Transverse colon (tissue), 4 donors: ENCODE measurements around the gene DEPDC4. TPM values are rescaled to one million over a fixed set of nuclear protein-coding genes. Genes with fewer than 3 reads are reported as not detected.
"Not testable (repeated sequence)": the region's sequence is repeated elsewhere in the genome, so short reads cannot be mapped to it uniquely, and the experiment has no call there.

Experiments used
- DNase-seq: peaks from one replicate; pipeline ENCODE4 v3.0.0-alpha.2; 2019
- H3K27ac ChIP-seq, 4 donors: fragments of 200-600 bp; sonication (generic); 2 replicates each; pipeline ENCODE4 v1.5.1; 2016 to 2018; ENCODE audit warnings: inconsistent platforms in 4 of 4
- H3K27me3 ChIP-seq: fragments of 200-600 bp; sonication (generic); 2 replicates; pipeline ENCODE4 v1.5.1; 2017; ENCODE audit warnings: inconsistent platforms
- H3K36me3 ChIP-seq, 4 donors: fragments of 200-600 bp; sonication (generic); 2 replicates each; pipeline ENCODE4 v1.5.1; 2017 to 2019; ENCODE audit warnings: inconsistent platforms in 4 of 4
- H3K4me1 ChIP-seq, 4 donors: fragments of 200-600 bp; sonication (generic); 2 replicates each; pipeline ENCODE4 v1.5.1; 2017 to 2020; ENCODE audit warnings: inconsistent platforms in 4 of 4
- H3K4me3 ChIP-seq, 4 donors: fragments of 200-600 bp; sonication (generic); 1 replicate in 1 of 4; 2 replicates in 3 of 4; pipeline versions ENCODE4 v1.5.1 to v1.6.1; 2017 to 2019; ENCODE audit warnings: inconsistent platforms in 4 of 4
- H3K9me3 ChIP-seq, 2 donors: fragments of 200-600 bp; sonication (generic); 2 replicates each; pipeline ENCODE4 v1.5.1; 2017 to 2019; ENCODE audit warnings: inconsistent platforms in 2 of 2
- EP300 ChIP-seq: sonication (generic); formaldehyde crosslinking; IDR thresholded peaks from one replicate; pipeline ENCODE4 v1.6.1; 2017; ENCODE audit warnings: antibody characterized with exemption, low read depth
- POLR2A ChIP-seq: fragments of 450-650 bp; IDR thresholded peaks from one replicate; pipeline ENCODE4 v1.6.1; 2016; ENCODE audit warnings: antibody characterized with exemption, mild to moderate bottlenecking, moderate library complexity
- POLR2AphosphoS5 ChIP-seq, 3 donors: sonication (generic); formaldehyde crosslinking; IDR thresholded peaks; one replicate each; pipeline ENCODE4 v1.6.1; 2016; ENCODE audit warnings: antibody characterized with exemption in 3 of 3
- WGBS, 2 donors: methylation state at CpG; one replicate each; pipeline ENCODE4 v1.1.5; 2018; ENCODE audit warnings: low coverage in 1 of 2; 5-methylcytosine and 5-hydroxymethylcytosine counted together
- in situ Hi-C, 4 donors: fragments of 200-750 bp; cut with MboI; loops; one replicate each; pipeline versions ENCODE4 v1.15.0 to v1.15.1; 2017; ENCODE audit warnings: low sequenced_read_pairs in 3 of 4, low pct_ligation_motif_present in 1 of 4, low pct_unique_long_range_greater_than_20kb in 1 of 4
- intact Hi-C: fragments of 100-400 bp; cut with DNase I; formaldehyde crosslinking; loops from one replicate; pipeline ENCODE4 v1.15.1; 2023; ENCODE audit warnings: low total_unique reads
- total RNA-seq, 4 donors: library from RNA; depleted of rRNA; stranded (reverse); fragments of >200 nt; gene quantifications; one replicate each; pipeline ENCODE4 v1.1.0, GENCODE V29; 2016
- TF ChIP-seq, protein P1 (sequence below), 5 experiments: fragments of 200-600 bp in 3 of 5; fragments of 450-650 bp in 2 of 5; sonication (generic) in 3 of 5; IDR thresholded peaks; 1 replicate in 2 of 5; 2 replicates in 3 of 5; pipeline ENCODE4 v1.5.1; 2016 to 2017; ENCODE audit warnings: antibody characterized with exemption in 5 of 5, inconsistent platforms in 3 of 5, mild to moderate bottlenecking in 2 of 5, moderate library complexity in 1 of 5

DEPDC4 gene
- total RNA-seq, 4 donors from 2014 or later: 0.55 to 1.00 (median 0.95) TPM; not detected in 1

- Histone ChIP-seq H3K9me3 (no peaks in the 10 kb centered on the region), H3K27me3 (no peaks in the 10 kb centered on the region), H3K4me1 (peaks cover 0 to 6% (median 0%) of the 10 kb centered on the region in 4 donors), H3K36me3 (no peaks in the 10 kb centered on the region), H3K27ac (no peak overlapping the region), H3K4me3 (no peak overlapping the region)
- in situ Hi-C loops: loop anchor here (10.0 to 25.0 kb wide), 3 partner anchors 315 to 498 kb away; partner anchors contain the start of gene GAS2L3 (in 1 of the 4)
- DNase-seq: no peak
- TF ChIP-seq POLR2AphosphoS5 (IDR thresholded peaks at IDR 0.05) (no peak), EP300 (no peak), POLR2A (no peak)
- TF ChIP-seq, protein P1, sequence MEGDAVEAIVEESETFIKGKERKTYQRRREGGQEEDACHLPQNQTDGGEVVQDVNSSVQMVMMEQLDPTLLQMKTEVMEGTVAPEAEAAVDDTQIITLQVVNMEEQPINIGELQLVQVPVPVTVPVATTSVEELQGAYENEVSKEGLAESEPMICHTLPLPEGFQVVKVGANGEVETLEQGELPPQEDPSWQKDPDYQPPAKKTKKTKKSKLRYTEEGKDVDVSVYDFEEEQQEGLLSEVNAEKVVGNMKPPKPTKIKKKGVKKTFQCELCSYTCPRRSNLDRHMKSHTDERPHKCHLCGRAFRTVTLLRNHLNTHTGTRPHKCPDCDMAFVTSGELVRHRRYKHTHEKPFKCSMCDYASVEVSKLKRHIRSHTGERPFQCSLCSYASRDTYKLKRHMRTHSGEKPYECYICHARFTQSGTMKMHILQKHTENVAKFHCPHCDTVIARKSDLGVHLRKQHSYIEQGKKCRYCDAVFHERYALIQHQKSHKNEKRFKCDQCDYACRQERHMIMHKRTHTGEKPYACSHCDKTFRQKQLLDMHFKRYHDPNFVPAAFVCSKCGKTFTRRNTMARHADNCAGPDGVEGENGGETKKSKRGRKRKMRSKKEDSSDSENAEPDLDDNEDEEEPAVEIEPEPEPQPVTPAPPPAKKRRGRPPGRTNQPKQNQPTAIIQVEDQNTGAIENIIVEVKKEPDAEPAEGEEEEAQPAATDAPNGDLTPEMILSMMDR (IDR thresholded peaks at IDR 0.05): no peak
- WGBS, 2 donors: 80 to 93% methylated on average over 1 of the region's 1 CpG
- intact Hi-C loops: loop anchor here (10.0 kb wide), 1 partner anchor 315 kb away; no protein-coding TSS in a partner anchor
Observed at GRCh38 chr12:100239589-100239988, 27.3 kb downstream of the DEPDC4 start.

DNA sequence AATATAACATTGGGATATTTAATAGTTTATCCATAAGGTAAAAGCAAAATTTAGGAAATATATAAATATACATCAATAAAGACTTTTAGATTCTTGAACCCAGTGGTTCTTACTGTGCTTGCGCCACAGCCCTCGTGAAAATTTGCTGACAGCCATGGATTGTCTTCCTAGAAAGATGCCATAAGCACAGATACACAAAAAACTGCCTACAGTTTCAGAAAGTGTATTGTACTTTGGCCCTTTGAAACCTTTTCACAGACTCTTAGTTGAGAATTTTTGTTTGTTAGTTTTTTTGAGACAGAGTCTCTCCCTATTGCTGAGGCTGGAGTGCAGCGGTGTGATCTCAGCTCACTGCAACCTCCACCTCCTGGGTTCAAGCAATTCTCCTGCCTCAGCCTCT lies 28.1 kb downstream of the DEPDC4 start:
- Histone ChIP-seq H3K27me3 (no peaks in the 10 kb centered on the region), H3K27ac (no peak overlapping the region), H3K4me1 (peaks cover 0 to 12% (median 0%) of the 10 kb centered on the region in 4 donors), H3K4me3 (no peak overlapping the region), H3K36me3 (no peaks in the 10 kb centered on the region), H3K9me3 (no peaks in the 10 kb centered on the region)
- WGBS, 2 donors: 80 to 97% methylated on average over 3 of the region's 3 CpGs
- no peak for DNase-seq
- in situ Hi-C loops (loop anchor here (10.0 to 25.0 kb wide), 3 partner anchors 316 to 498 kb away; partner anchors contain the start of gene GAS2L3 (in 1 of the 4)), intact Hi-C loops (loop anchor here (10.0 kb wide), 1 partner anchor 316 kb away; no protein-coding TSS in a partner anchor)
- TF ChIP-seq POLR2A (no peak), POLR2AphosphoS5 (IDR thresholded peaks at IDR 0.05) (no peak), EP300 (no peak)
- TF ChIP-seq, protein P1 (IDR thresholded peaks at IDR 0.05): no peak

GRCh38 chr12:100234591-100235304 lies 32.1 kb downstream of the DEPDC4 start:
- Histone ChIP-seq H3K27me3 (no peaks in the 10 kb centered on the region), H3K4me3 (no peak overlapping the region), H3K4me1 (peaks cover 0 to 12% (median 0%) of the 10 kb centered on the region in 4 donors), H3K27ac (peak overlapping the region in 3 of 4 donors; percentile 1 to 31 (median 15)), H3K9me3 (no peaks in the 10 kb centered on the region), H3K36me3 (no peaks in the 10 kb centered on the region)
- WGBS, 2 donors: 28 to 38% methylated on average over 7 of the region's 7 CpGs
- no peak for DNase-seq
- intact Hi-C loops (loop anchor here (10.0 kb wide), 1 partner anchor 320 kb away; no protein-coding TSS in a partner anchor), in situ Hi-C loops (loop anchor here (10.0 to 25.0 kb wide), 3 partner anchors 320 to 503 kb away; partner anchors contain the start of gene GAS2L3 (in 1 of the 4))
- TF ChIP-seq, protein P1 (IDR thresholded peaks at IDR 0.05): peak; percentile 63 to 69 (median 66)
- no peak for TF ChIP-seq POLR2AphosphoS5 (IDR thresholded peaks at IDR 0.05)

DNA sequence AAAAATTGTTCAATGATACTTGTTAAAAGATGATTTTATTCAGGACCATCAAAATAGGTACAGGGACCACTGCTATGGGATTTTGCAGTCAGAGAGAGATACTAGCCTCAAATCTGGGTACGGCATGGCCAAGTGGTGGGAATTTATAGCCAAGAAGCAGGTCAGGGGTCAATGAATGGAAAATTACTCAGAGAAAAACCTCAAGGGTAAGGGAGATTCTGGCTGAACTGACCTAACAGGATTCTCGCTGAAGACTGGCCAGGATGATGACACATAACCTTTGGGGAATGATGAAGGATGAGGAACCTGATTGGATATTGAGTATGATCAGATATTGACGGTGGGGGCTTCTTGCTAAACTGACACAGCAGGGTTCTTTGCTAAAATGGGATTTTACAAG lies 32.7 kb downstream of the DEPDC4 start:
- intact Hi-C loops: loop anchor here (10.0 kb wide), 1 partner anchor 321 kb away; no protein-coding TSS in a partner anchor
- no peaks in the 10 kb centered on the region for H3K27me3 ChIP-seq
- TF ChIP-seq POLR2A (no peak), POLR2AphosphoS5 (IDR thresholded peaks at IDR 0.05) (no peak)
- WGBS, 2 donors: 30 to 41% methylated on average over 3 of the region's 3 CpGs
- DNase-seq: no peak
- no peak overlapping the region for H3K4me3 ChIP-seq
- peak overlapping the region in 3 of 4 donors; percentile 1 to 31 (median 15) for H3K27ac ChIP-seq
- H3K9me3 ChIP-seq: no peaks in the 10 kb centered on the region
- H3K4me1 ChIP-seq: peaks cover 0 to 12% (median 0%) of the 10 kb centered on the region in 4 donors
- in situ Hi-C loops: loop anchor here (10.0 to 25.0 kb wide), 3 partner anchors 321 to 503 kb away; partner anchors contain the start of gene GAS2L3 (in 1 of the 4)
- no peaks in the 10 kb centered on the region for H3K36me3 ChIP-seq

GRCh38 chr12:100231873-100232272 lies 35.0 kb downstream of the DEPDC4 start:
- H3K4me3 ChIP-seq, H3K27ac ChIP-seq, H3K27me3 ChIP-seq, DNase-seq, H3K36me3 ChIP-seq, H3K9me3 ChIP-seq: not testable (repeated sequence)
- 72 to 85% methylated on average over 3 of the region's 3 CpGs for WGBS, 2 donors
- in situ Hi-C loops (loop anchor here (10.0 to 25.0 kb wide), 3 partner anchors 323 to 505 kb away; partner anchors contain the start of gene GAS2L3 (in 1 of the 4)), intact Hi-C loops (loop anchor here (10.0 kb wide), 1 partner anchor 323 kb away; no protein-coding TSS in a partner anchor)
- H3K4me1 ChIP-seq: peaks cover 0 to 12% (median 0%) of the 10 kb centered on the region in 4 donors
